ENCODE results near the gene NTMT2.

GRCh38 chr1:170214117-170215032 lies 68.6 kb downstream of the NTMT2 start:
- TF ChIP-seq, protein P1, sequence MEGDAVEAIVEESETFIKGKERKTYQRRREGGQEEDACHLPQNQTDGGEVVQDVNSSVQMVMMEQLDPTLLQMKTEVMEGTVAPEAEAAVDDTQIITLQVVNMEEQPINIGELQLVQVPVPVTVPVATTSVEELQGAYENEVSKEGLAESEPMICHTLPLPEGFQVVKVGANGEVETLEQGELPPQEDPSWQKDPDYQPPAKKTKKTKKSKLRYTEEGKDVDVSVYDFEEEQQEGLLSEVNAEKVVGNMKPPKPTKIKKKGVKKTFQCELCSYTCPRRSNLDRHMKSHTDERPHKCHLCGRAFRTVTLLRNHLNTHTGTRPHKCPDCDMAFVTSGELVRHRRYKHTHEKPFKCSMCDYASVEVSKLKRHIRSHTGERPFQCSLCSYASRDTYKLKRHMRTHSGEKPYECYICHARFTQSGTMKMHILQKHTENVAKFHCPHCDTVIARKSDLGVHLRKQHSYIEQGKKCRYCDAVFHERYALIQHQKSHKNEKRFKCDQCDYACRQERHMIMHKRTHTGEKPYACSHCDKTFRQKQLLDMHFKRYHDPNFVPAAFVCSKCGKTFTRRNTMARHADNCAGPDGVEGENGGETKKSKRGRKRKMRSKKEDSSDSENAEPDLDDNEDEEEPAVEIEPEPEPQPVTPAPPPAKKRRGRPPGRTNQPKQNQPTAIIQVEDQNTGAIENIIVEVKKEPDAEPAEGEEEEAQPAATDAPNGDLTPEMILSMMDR (IDR thresholded peaks at IDR 0.05): no peak
- no peak for TF ChIP-seq EZH2 (IDR thresholded peaks at IDR 0.05; ENCODE audit: borderline replicate concordance, insufficient read depth, low read depth, low read length, poor library complexity, severe bottlenecking)
